Caco-2 (cell line): ENCODE results near the gene EDARADD. TPM values are rescaled to one million over a fixed set of nuclear protein-coding genes. Genes with fewer than 3 reads are reported as not detected.
"Not testable (repeated sequence)": the region's sequence is repeated elsewhere in the genome, so short reads cannot be mapped to it uniquely, and the experiment has no call there.

ENCODE experiments used
- BruUV-seq: library from RNA; stranded (reverse); fragments of 400-500 nt; replicated peaks from 2 replicates; lab custom pipeline; 2021; lab: Mats Ljungman, UMichigan
- CTCF ChIA-PET: fragments of 300-600 bp; sonication (Branson Sonifier 250); formaldehyde crosslinking; loops from one replicate; lab custom pipeline; 2022; ENCODE audit warnings: antibody characterized with exemption; lab: Charles Lee
- POLR2A ChIA-PET: fragments of 300-600 bp; sonication (Branson Sonifier 250); formaldehyde crosslinking; loops from one replicate; lab custom pipeline; 2022; ENCODE audit warnings: antibody characterized with exemption; lab: Charles Lee
- DNase-seq, 2 experiments: peaks; one replicate each; pipeline versions ENCODE4 v3.0.0 to v3.0.0-alpha.2; 2020 to 2022
- H3K27me3 ChIP-seq: replicated peaks from 2 replicates; pipeline ENCODE4 v1.6.0; 2011; ENCODE audit warnings: low read length; ENCODE audit not compliant: control insufficient read depth, insufficient read depth
- H3K36me3 ChIP-seq: 2 replicates; pipeline ENCODE4 v1.5.1; 2011; ENCODE audit warnings: low read length; ENCODE audit not compliant: control insufficient read depth, insufficient read depth
- H3K4me1 ChIP-seq: fragments of 250-450 bp; sonication (Bioruptor Pico); 2 replicates; pipeline ENCODE4 v1.5.1; 2020; ENCODE audit warnings: mild to moderate bottlenecking
- H3K4me3 ChIP-seq: 2 replicates; pipeline ENCODE4 v1.5.1; 2011; ENCODE audit warnings: low read depth, mild to moderate bottlenecking, control low read depth, low read length
- H3K9me3 ChIP-seq: fragments of 250-450 bp; sonication (Bioruptor Pico); 2 replicates; pipeline ENCODE4 v1.5.1; 2020; ENCODE audit warnings: mild to moderate bottlenecking, moderate library complexity
- H3K27ac Mint-ChIP-seq: one replicate; pipeline ENCODE4 v1.8.0; 2022; ENCODE audit warnings: mixed read lengths; ENCODE audit not compliant: unreplicated experiment
- H3K27me3 Mint-ChIP-seq: one replicate; pipeline ENCODE4 v1.8.0; 2022; ENCODE audit warnings: mixed read lengths; ENCODE audit not compliant: insufficient read depth, unreplicated experiment
- H3K36me3 Mint-ChIP-seq: one replicate; pipeline ENCODE4 v1.8.0; 2022; ENCODE audit warnings: mild to moderate bottlenecking, mixed read lengths; ENCODE audit not compliant: insufficient read depth, unreplicated experiment
- H3K4me1 Mint-ChIP-seq: one replicate; pipeline ENCODE4 v1.8.0; 2022; ENCODE audit warnings: low read depth, mixed read lengths; ENCODE audit not compliant: unreplicated experiment
- H3K4me3 Mint-ChIP-seq: one replicate; pipeline ENCODE4 v1.8.0; 2022; ENCODE audit warnings: mild to moderate bottlenecking, moderate library complexity, mixed read lengths; ENCODE audit not compliant: unreplicated experiment
- H3K9me3 Mint-ChIP-seq: one replicate; pipeline ENCODE4 v1.8.0; 2022; ENCODE audit warnings: mixed read lengths; ENCODE audit not compliant: unreplicated experiment
- CTCF ChIP-seq, 2 experiments: fragments of 200-600 bp in 1 of 2; IDR thresholded peaks; 1 replicate in 1 of 2; 2 replicates in 1 of 2; pipeline versions ENCODE4 v1.5.1 to v1.8.0; 2011 to 2022; ENCODE audit warnings: antibody characterized with exemption in 1 of 2, control low read depth in 1 of 2, inconsistent platforms in 1 of 2, low read depth in 1 of 2, low read length in 1 of 2, mild to moderate bottlenecking in 1 of 2, moderate library complexity in 1 of 2; ENCODE audit not compliant: insufficient read depth in 1 of 2, severe bottlenecking in 1 of 2, unreplicated experiment in 1 of 2
- intact Hi-C: fragments of 100-400 bp; cut with micrococcal nuclease; formaldehyde crosslinking; loops from one replicate; pipeline ENCODE4 v1.10.0; 2022; ENCODE audit not compliant: unreplicated experiment
- total RNA-seq: library from RNA; stranded (reverse); gene quantifications from 2 replicates; pipeline ENCODE4 v1.2.3, GENCODE V29; 2022

Gene EDARADD
- total RNA-seq, 1 experiment from 2014 or later: 14.4 TPM

GRCh38 chr1:236502972-236503639, 109.0 kb downstream of the EDARADD start:
- ChIA-PET CTCF (interaction anchor here (0.6 to 1.2 kb wide), 4 partner anchors 12 to 15 kb away, joined by 3 read pairs; no protein-coding TSS in a partner anchor), POLR2A (interaction anchor here (0.6 to 1.4 kb wide), 7 partner anchors 8 to 1429 kb away, joined by 3 to 30 read pairs (median 4); partner anchors contain the start of genes HEATR1 and LGALS8)
- Histone ChIP-seq H3K4me1 (peaks cover 43% of the 10 kb centered on the region), H3K27me3 (no peaks in the 10 kb centered on the region), H3K36me3 (no peaks in the 10 kb centered on the region), H3K4me3 (no peak overlapping the region), H3K9me3 (no peaks in the 10 kb centered on the region)
- peak overlapping the region; percentile 61 for H3K4me3 Mint-ChIP-seq
- intact Hi-C loops: loop anchor here (1.0 kb wide), 3 partner anchors 9 to 21 kb away; no protein-coding TSS in a partner anchor
- peaks cover 20% of the 10 kb centered on the region for H3K4me1 Mint-ChIP-seq
- TF ChIP-seq CTCF (IDR thresholded peaks at IDR 0.05; ENCODE audit: insufficient read depth in 1 of 2, low read depth in 1 of 2, low read length in 1 of 2, severe bottlenecking in 1 of 2, unreplicated experiment in 1 of 2): no peak
- no TSS peak for BruUV-seq
- H3K27ac Mint-ChIP-seq: peak overlapping the region; percentile 95
- no peaks in the 10 kb centered on the region for H3K27me3 Mint-ChIP-seq
- H3K9me3 Mint-ChIP-seq: no peaks in the 10 kb centered on the region
- DNase-seq: peak; percentile 87 to 93
- peaks cover 9% of the 10 kb centered on the region for H3K36me3 Mint-ChIP-seq

GRCh38 chr1:236504338-236504737, 110.3 kb downstream of the EDARADD start:
- H3K27me3 Mint-ChIP-seq, H3K9me3 ChIP-seq, H3K27me3 ChIP-seq, H3K4me3 ChIP-seq, CTCF ChIA-PET, H3K4me3 Mint-ChIP-seq, H3K9me3 Mint-ChIP-seq, DNase-seq, intact Hi-C loops, H3K36me3 Mint-ChIP-seq, H3K36me3 ChIP-seq: not testable (repeated sequence)
- Mint-ChIP-seq H3K4me1 (peaks cover 30% of the 10 kb centered on the region), H3K27ac (peak overlapping the region; percentile 95)
- POLR2A ChIA-PET: interaction anchor here (1.4 kb wide), 1 partner anchor 20 kb away, joined by 3 read pairs; no protein-coding TSS in a partner anchor
- peaks cover 55% of the 10 kb centered on the region for H3K4me1 ChIP-seq
- BruUV-seq: TSS peak; percentile 87

- Mint-ChIP-seq H3K36me3 (peaks cover 9% of the 10 kb centered on the region), H3K4me1 (peaks cover 49% of the 10 kb centered on the region), H3K27ac (peak overlapping the region; percentile 57), H3K9me3 (no peaks in the 10 kb centered on the region), H3K27me3 (no peaks in the 10 kb centered on the region), H3K4me3 (no peak overlapping the region)
- POLR2A ChIA-PET: interaction anchor here (1.0 kb wide), 1 partner anchor 10 kb away, joined by 6 read pairs; no protein-coding TSS in a partner anchor
- Histone ChIP-seq H3K27me3 (no peaks in the 10 kb centered on the region), H3K4me1 (peaks cover 61% of the 10 kb centered on the region), H3K9me3 (no peaks in the 10 kb centered on the region), H3K36me3 (no peaks in the 10 kb centered on the region), H3K4me3 (no peak overlapping the region)
- no peak for TF ChIP-seq CTCF (IDR thresholded peaks at IDR 0.05; ENCODE audit: insufficient read depth in 1 of 2, low read depth in 1 of 2, low read length in 1 of 2, severe bottlenecking in 1 of 2, unreplicated experiment in 1 of 2)
- CTCF ChIA-PET: interaction anchor here (0.6 kb wide), 1 partner anchor 102 kb away, joined by 4 read pairs; no protein-coding TSS in a partner anchor
- DNase-seq: no peak
- TSS peak; percentile 21 for BruUV-seq
- intact Hi-C loops: no loop called here
Observed at GRCh38 chr1:236507022-236507700, 113.1 kb downstream of the EDARADD start.
